Right lobe of liver (tissue), 4 donors: ENCODE data around the gene ARL15.
A peak's percentile ranks its signal among the peaks of the same experiment; 100 is the strongest.

Source experiments
- CTCF ChIP-seq, 4 donors: fragments of 200-600 bp in 3 of 4; fragments of 450-650 bp in 1 of 4; IDR thresholded peaks; one replicate each; pipeline versions ENCODE4 v1.5.1 to v1.8.0; 2016 to 2022; ENCODE audit warnings: antibody characterized with exemption in 4 of 4, mild to moderate bottlenecking in 2 of 4
- POLR2A ChIP-seq: fragments of 450-650 bp; IDR thresholded peaks from one replicate; pipeline ENCODE4 v1.6.1; 2017; ENCODE audit warnings: antibody characterized with exemption, mild to moderate bottlenecking
- donor health status: DM: no; HTN: no; CAD: no.
- donor health status: DM: no; HTN: no; CAD: no.
- donor health status: DM: no; HTN: yes; CAD: no.

GRCh38 chr5:53874409-53874808, 436.0 kb downstream of the ARL15 start:
- TF ChIP-seq CTCF (IDR thresholded peaks at IDR 0.05) (peak in 3 of 4 donors; percentile 12 to 20 (median 20)), POLR2A (no peak)
